Endothelial cell (in vitro differentiated cells): ENCODE results near the gene TTC23. TPM values are rescaled to one million over a fixed set of nuclear protein-coding genes. Genes with fewer than 3 reads are reported as not detected.

Experiments
- DNase-seq: peaks from one replicate; pipeline ENCODE4 v3.0.0; 2021; ENCODE audit warnings: low spot score
- H3K27ac Mint-ChIP-seq: one replicate; pipeline ENCODE4 v1.8.0; 2021; ENCODE audit warnings: mixed read lengths, inconsistent platforms; ENCODE audit not compliant: unreplicated experiment
- H3K27me3 Mint-ChIP-seq: one replicate; pipeline ENCODE4 v1.8.0; 2021; ENCODE audit warnings: mild to moderate bottlenecking, moderate library complexity, mixed read lengths, inconsistent platforms; ENCODE audit not compliant: unreplicated experiment
- H3K36me3 Mint-ChIP-seq: one replicate; pipeline ENCODE4 v1.8.0; 2021; ENCODE audit warnings: mild to moderate bottlenecking, low read depth, mixed read lengths, inconsistent platforms; ENCODE audit not compliant: unreplicated experiment
- H3K4me1 Mint-ChIP-seq: one replicate; pipeline ENCODE4 v1.8.0; 2021; ENCODE audit warnings: mild to moderate bottlenecking, mixed read lengths, inconsistent platforms; ENCODE audit not compliant: unreplicated experiment
- H3K4me3 Mint-ChIP-seq: one replicate; pipeline ENCODE4 v1.8.0; 2021; ENCODE audit warnings: mild to moderate bottlenecking, mixed read lengths, inconsistent platforms; ENCODE audit not compliant: unreplicated experiment
- H3K9me3 Mint-ChIP-seq: one replicate; pipeline ENCODE4 v1.8.0; 2021; ENCODE audit warnings: mixed read lengths, inconsistent platforms; ENCODE audit not compliant: unreplicated experiment
- total RNA-seq: library from RNA; stranded (reverse); fragmentation: NEBNext Ultra II Directional; extraction: Animal tissue kit (Norgen Biotek cat#: 25700); gene quantifications from one replicate; pipeline ENCODE4 v1.2.1, GENCODE V29; 2021; ENCODE audit not compliant: unreplicated experiment
- TF ChIP-seq, protein P1 (sequence below): fragments of 200-600 bp; sonication (generic); IDR thresholded peaks from one replicate; pipeline ENCODE4 v1.5.0; 2021; ENCODE audit warnings: antibody characterized with exemption; ENCODE audit not compliant: unreplicated experiment

Gene TTC23
- total RNA-seq, 1 donor from 2014 or later = 24.3 TPM

DNA sequence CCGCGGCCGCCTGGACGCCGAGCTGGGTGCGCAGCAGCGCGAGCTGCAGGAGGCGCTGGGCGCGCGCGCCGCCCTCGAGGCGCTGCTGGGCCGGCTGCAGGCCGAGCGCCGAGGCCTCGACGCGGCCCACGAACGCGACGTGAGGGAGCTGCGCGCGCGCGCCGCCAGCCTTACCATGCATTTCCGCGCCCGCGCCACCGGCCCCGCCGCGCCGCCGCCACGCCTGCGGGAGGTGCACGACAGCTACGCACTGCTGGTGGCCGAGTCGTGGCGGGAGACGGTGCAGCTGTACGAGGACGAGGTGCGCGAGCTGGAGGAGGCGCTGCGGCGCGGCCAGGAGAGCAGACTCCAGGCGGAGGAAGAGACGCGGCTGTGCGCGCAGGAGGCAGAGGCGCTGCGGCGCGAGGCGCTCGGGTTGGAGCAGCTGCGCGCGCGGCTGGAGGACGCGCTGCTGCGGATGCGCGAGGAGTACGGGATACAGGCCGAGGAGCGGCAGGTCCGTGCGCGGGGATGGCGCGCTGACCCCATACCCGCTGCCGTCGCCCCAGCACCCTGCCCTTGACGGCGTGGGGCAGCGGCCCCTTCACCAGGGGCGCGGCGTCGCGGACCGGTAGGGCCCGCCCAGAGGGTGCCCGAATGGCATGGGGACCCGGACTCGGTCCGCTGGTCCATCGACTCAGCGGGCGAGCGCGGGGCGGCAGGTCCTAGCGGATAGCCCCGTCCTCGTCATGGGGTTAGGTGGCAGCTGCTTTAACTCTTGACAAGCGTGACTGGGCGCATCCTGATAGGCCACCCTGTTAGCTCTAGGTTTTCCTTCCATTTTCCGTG is 143.7 kb downstream of the TTC23 start:
- Mint-ChIP-seq H3K27me3 (peaks cover 9% of the 10 kb centered on the region), H3K27ac (no peak overlapping the region), H3K36me3 (no peaks in the 10 kb centered on the region), H3K9me3 (no peaks in the 10 kb centered on the region), H3K4me3 (peak overlapping the region; percentile 57), H3K4me1 (peaks cover 3% of the 10 kb centered on the region)
- DNase-seq = peak; percentile 62
- TF ChIP-seq, protein P1, sequence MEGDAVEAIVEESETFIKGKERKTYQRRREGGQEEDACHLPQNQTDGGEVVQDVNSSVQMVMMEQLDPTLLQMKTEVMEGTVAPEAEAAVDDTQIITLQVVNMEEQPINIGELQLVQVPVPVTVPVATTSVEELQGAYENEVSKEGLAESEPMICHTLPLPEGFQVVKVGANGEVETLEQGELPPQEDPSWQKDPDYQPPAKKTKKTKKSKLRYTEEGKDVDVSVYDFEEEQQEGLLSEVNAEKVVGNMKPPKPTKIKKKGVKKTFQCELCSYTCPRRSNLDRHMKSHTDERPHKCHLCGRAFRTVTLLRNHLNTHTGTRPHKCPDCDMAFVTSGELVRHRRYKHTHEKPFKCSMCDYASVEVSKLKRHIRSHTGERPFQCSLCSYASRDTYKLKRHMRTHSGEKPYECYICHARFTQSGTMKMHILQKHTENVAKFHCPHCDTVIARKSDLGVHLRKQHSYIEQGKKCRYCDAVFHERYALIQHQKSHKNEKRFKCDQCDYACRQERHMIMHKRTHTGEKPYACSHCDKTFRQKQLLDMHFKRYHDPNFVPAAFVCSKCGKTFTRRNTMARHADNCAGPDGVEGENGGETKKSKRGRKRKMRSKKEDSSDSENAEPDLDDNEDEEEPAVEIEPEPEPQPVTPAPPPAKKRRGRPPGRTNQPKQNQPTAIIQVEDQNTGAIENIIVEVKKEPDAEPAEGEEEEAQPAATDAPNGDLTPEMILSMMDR = no peak

DNA sequence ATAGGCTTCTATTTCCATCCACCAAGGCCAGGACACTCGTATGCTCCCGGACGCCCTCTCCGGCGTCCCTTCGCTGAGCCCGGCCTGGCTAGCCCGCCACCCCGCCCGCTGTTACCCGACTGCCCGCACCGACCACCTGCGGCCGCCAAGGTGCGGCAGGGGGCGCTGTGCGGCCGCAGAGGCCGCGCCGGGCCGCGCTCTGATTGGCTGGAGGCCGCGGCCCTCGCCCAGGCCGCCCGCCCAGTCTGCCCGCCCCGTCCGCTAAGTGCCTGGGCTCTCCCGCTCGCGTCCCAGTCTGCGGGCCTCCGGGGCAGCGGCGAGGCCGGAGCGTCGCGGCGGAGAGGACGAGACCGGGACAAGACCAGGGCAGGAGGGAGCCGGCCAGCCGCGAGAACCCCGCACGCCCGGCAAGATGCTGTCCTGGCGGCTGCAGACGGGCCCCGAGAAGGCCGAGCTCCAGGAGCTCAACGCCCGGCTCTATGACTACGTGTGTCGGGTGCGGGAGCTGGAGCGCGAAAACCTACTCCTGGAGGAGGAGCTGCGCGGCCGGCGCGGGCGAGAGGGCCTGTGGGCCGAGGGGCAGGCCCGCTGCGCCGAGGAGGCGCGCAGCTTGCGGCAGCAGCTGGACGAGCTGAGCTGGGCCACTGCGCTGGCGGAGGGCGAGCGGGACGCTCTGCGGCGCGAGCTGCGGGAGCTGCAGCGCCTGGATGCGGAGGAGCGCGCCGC is 144.4 kb downstream of the TTC23 start, which contains the start of gene SYNM:
SYNM (plus strand) TSS at position 293 of the 726 bp plus-strand sequence; CDS start at position 413, 120 bp downstream.
- no peak within 1 kb of the TSS for H3K27ac Mint-ChIP-seq
- peaks cover 9% of the 10 kb centered on the region for H3K27me3 Mint-ChIP-seq
- peaks cover 3% of the 10 kb centered on the region for H3K4me1 Mint-ChIP-seq
- H3K4me3 Mint-ChIP-seq = peak within 1 kb of the TSS; percentile 65
- no peaks in the 10 kb centered on the region for H3K9me3 Mint-ChIP-seq
- TF ChIP-seq, protein P1 = peak; percentile 95
- peak; percentile 88 for DNase-seq
- H3K36me3 Mint-ChIP-seq = no peaks in the 10 kb centered on the region

DNA sequence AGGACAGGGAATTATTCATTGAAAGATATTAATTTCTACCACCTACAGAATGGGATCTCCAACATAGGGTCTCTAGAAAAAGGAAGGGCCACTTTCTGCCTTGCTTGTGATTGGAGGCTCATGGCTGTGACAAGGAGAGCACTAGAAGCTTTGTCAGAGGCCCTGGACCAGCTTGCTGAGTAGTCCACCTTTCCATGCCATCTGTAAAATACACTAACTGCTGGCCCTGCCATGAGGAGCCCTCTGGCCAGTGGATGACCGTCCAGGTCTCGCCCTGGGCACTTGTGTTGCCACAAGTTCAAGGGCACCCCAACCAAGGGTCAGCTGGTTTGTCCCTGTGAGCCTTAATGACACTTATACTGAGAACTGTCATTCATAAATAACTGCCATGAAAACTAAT is 146.1 kb downstream of the TTC23 start:
- Mint-ChIP-seq H3K27ac (no peak overlapping the region), H3K36me3 (no peaks in the 10 kb centered on the region), H3K27me3 (peaks cover 9% of the 10 kb centered on the region), H3K4me3 (no peak overlapping the region), H3K9me3 (no peaks in the 10 kb centered on the region), H3K4me1 (peaks cover 3% of the 10 kb centered on the region)
- no peak for DNase-seq
- TF ChIP-seq, protein P1 = no peak

DNA sequence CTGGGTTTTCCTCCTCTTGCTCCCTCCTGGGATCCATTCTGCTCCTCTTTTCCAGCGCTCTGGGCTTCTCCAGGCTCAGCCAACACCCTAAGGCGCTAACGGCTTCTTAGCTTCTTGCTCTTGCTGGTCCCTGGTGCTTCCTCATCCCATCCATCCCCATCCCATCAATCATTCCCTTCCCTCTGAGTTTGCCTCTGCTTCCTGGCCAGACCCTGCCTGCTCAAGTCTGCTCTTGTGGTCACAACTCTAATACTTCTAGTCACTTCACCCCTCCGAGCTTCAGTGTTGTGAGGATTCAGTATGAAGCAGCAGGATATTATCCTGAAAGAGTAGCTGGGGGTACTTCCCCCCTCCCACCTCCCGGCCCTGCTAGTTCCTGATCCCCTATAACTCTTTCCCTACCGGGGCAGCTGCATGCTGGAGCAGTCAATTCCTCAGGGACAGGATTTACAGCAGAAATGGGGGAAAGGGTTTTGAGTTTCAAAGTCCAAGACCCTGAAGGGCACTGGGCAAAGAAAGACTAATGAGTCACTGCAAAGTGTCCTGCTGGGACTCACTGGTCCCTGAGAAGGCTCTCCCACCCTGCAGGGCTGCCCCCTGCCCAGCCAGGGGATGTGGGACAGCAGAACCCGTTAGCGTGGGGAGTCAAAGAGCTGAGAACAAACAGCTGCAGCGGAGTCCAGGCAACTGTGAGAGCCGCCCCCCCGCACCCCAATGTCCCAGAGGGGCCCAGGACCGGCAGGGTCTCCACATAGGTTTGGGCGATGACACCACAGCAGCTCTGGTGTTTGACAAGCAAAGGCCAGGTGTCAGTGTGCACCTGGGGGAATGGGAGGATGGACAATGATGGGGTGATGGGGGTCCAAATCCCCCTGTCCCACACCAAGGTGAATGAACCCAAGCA is 146.8 kb downstream of the TTC23 start:
- H3K4me3 Mint-ChIP-seq = no peak overlapping the region
- H3K27me3 Mint-ChIP-seq = peaks cover 9% of the 10 kb centered on the region
- no peaks in the 10 kb centered on the region for H3K9me3 Mint-ChIP-seq
- H3K36me3 Mint-ChIP-seq = no peaks in the 10 kb centered on the region
- DNase-seq = no peak
- H3K27ac Mint-ChIP-seq = no peak overlapping the region
- TF ChIP-seq, protein P1 = no peak
- peaks cover 3% of the 10 kb centered on the region for H3K4me1 Mint-ChIP-seq
